PC-3 (cell line): ENCODE measurements around the gene RASL12. TPM values are rescaled to one million over a fixed set of nuclear protein-coding genes. Genes with fewer than 3 reads are reported as not detected.
"Not testable (repeated sequence)": the region's sequence is repeated elsewhere in the genome, so short reads cannot be mapped to it uniquely, and the experiment has no call there.

Experiments
- ATAC-seq: fragments of 200-7000 bp; cut with Tn5 transposase; 2 replicates; pipeline ENCODE4 v1.9.1; 2020; ENCODE audit warnings: mild to moderate bottlenecking, moderate library complexity
- BruUV-seq: library from RNA; stranded (reverse); fragments of 400-500 nt; replicated peaks from 2 replicates; lab custom pipeline; 2021; lab: Mats Ljungman, UMichigan
- CTCF ChIA-PET: fragments of 300-600 bp; sonication (Branson Sonifier 250); formaldehyde crosslinking; loops from one replicate; lab custom pipeline; 2022; ENCODE audit warnings: antibody characterized with exemption; lab: Charles Lee
- POLR2A ChIA-PET: fragments of 300-600 bp; sonication (Branson Sonifier 250); formaldehyde crosslinking; loops from one replicate; lab custom pipeline; 2022; ENCODE audit warnings: antibody characterized with exemption; ENCODE audit not compliant: unreplicated experiment; lab: Charles Lee
- DNase-seq: peaks from one replicate; pipeline ENCODE4 v3.0.0-alpha.2; 2015
- H2AFZ ChIP-seq: fragments of 300-600 bp; sonication (generic); 2 replicates; pipeline ENCODE4 v1.6.0; 2016; ENCODE audit warnings: antibody characterized with exemption, low read length
- H3F3A ChIP-seq: fragments of 300-600 bp; sonication (generic); one replicate; pipeline ENCODE4 v1.6.0; 2017; ENCODE audit warnings: antibody characterized with exemption, low read length, control low read depth, mild to moderate bottlenecking; ENCODE audit not compliant: unreplicated experiment
- H3K27ac ChIP-seq: fragments of 300-600 bp; sonication (generic); 2 replicates; pipeline ENCODE4 v1.5.1; 2016; ENCODE audit warnings: mild to moderate bottlenecking, low read length
- H3K27me3 ChIP-seq: fragments of 300-600 bp; sonication (generic); 2 replicates; pipeline ENCODE4 v1.6.1; 2016; ENCODE audit warnings: low read length, mixed read lengths
- H3K36me3 ChIP-seq: fragments of 300-600 bp; sonication (generic); 2 replicates; pipeline ENCODE4 v1.6.1; 2016; ENCODE audit warnings: low read depth, mixed run types, low read length, mixed read lengths
- H3K4me1 ChIP-seq: fragments of 300-600 bp; sonication (generic); 2 replicates; pipeline ENCODE4 v1.5.1; 2016; ENCODE audit warnings: low read length; ENCODE audit not compliant: insufficient read depth
- H3K4me2 ChIP-seq: fragments of 300-600 bp; sonication (generic); 2 replicates; pipeline ENCODE4 v1.6.0; 2016; ENCODE audit warnings: low read length
- H3K4me3 ChIP-seq: fragments of 300-600 bp; sonication (generic); 2 replicates; pipeline ENCODE4 v1.5.1; 2016; ENCODE audit warnings: mild to moderate bottlenecking, low read length, mixed read lengths
- H3K79me2 ChIP-seq: fragments of 300-600 bp; sonication (generic); 2 replicates; pipeline ENCODE4 v1.6.1; 2017; ENCODE audit warnings: low read length, mixed read lengths
- H3K9ac ChIP-seq: fragments of 300-600 bp; sonication (generic); 2 replicates; pipeline ENCODE4 v1.6.0; 2016; ENCODE audit warnings: mild to moderate bottlenecking, low read length
- H3K9me2 ChIP-seq: fragments of 300-600 bp; sonication (generic); replicated peaks from 2 replicates; pipeline ENCODE4 v1.6.1; 2016; ENCODE audit warnings: mixed run types, low read length, mixed read lengths
- H3K9me3 ChIP-seq: fragments of 300-600 bp; sonication (generic); 2 replicates; pipeline ENCODE4 v1.6.1; 2016; ENCODE audit warnings: low read length, mixed read lengths
- H4K20me1 ChIP-seq: fragments of 300-600 bp; sonication (generic); 2 replicates; pipeline ENCODE4 v1.6.1; 2016; ENCODE audit warnings: low read length, mixed read lengths
- EZH2 ChIP-seq: fragments of 300-600 bp; sonication (generic); IDR thresholded peaks from one replicate; pipeline ENCODE4 v1.6.1; 2017; ENCODE audit warnings: antibody characterized with exemption, mild to moderate bottlenecking, low read length; ENCODE audit not compliant: unreplicated experiment
- EZH2phosphoT487 ChIP-seq: fragments of 300-600 bp; sonication (generic); IDR thresholded peaks from 2 replicates; pipeline ENCODE4 v1.6.1; 2018; ENCODE audit warnings: mild to moderate bottlenecking, antibody characterized with exemption, low read length, borderline replicate concordance
- intact Hi-C: fragments of 100-400 bp; cut with micrococcal nuclease; formaldehyde crosslinking; loops from 2 replicates; pipeline ENCODE4 v1.9.0; 2023
- total RNA-seq: library from RNA; depleted of rRNA; stranded (reverse); fragments of >200 nt; gene quantifications from 2 replicates; pipeline ENCODE4 v1.2.3, GENCODE V29; 2014
- TF ChIP-seq, protein P1 (sequence below): fragments of 300-600 bp; sonication (generic); conservative IDR thresholded peaks from 2 replicates; pipeline ENCODE4 v1.5.1; 2017; ENCODE audit warnings: antibody characterized with exemption, low read depth, mild to moderate bottlenecking, low read length

The RASL12 gene
- total RNA-seq, 1 experiment from 2014 or later, result not detected

- no peaks in the 10 kb centered on the region for H3K9me3 ChIP-seq
- no peak for DNase-seq
- no peaks in the 10 kb centered on the region for H3K79me2 ChIP-seq
- H3K4me1 ChIP-seq, result no peaks in the 10 kb centered on the region
- no peak overlapping the region for H3K9ac ChIP-seq
- H3K4me3 ChIP-seq, result no peak overlapping the region
- 0 out of 2 replicates have a peak overlapping the region, but pooled peaks have one; percentile 8 for H3K27ac ChIP-seq
- BruUV-seq, result no TSS peak
- no peaks in the 10 kb centered on the region for H3K27me3 ChIP-seq
- H3K4me2 ChIP-seq, result no peak overlapping the region
- H2AFZ ChIP-seq, result no peak overlapping the region
- intact Hi-C loops, result no loop called here
- H3K36me3 ChIP-seq, result peaks cover 14% of the 10 kb centered on the region; the same call in 1 of the 2 replicates
- ChIA-PET POLR2A (no interaction called here), CTCF (no interaction called here)
- TF ChIP-seq EZH2, result no peak
- TF ChIP-seq, protein P1, sequence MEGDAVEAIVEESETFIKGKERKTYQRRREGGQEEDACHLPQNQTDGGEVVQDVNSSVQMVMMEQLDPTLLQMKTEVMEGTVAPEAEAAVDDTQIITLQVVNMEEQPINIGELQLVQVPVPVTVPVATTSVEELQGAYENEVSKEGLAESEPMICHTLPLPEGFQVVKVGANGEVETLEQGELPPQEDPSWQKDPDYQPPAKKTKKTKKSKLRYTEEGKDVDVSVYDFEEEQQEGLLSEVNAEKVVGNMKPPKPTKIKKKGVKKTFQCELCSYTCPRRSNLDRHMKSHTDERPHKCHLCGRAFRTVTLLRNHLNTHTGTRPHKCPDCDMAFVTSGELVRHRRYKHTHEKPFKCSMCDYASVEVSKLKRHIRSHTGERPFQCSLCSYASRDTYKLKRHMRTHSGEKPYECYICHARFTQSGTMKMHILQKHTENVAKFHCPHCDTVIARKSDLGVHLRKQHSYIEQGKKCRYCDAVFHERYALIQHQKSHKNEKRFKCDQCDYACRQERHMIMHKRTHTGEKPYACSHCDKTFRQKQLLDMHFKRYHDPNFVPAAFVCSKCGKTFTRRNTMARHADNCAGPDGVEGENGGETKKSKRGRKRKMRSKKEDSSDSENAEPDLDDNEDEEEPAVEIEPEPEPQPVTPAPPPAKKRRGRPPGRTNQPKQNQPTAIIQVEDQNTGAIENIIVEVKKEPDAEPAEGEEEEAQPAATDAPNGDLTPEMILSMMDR, result no peak
- no peak for TF ChIP-seq EZH2phosphoT487
- H4K20me1 ChIP-seq, result no peaks in the 10 kb centered on the region
- H3K9me2 ChIP-seq, result no peaks in the 10 kb centered on the region
- H3F3A ChIP-seq, result no peaks in the 10 kb centered on the region
- ATAC-seq, result peak; percentile 70
Observed at GRCh38 chr15:65021488-65021887, 46.3 kb downstream of the RASL12 start.

DNA sequence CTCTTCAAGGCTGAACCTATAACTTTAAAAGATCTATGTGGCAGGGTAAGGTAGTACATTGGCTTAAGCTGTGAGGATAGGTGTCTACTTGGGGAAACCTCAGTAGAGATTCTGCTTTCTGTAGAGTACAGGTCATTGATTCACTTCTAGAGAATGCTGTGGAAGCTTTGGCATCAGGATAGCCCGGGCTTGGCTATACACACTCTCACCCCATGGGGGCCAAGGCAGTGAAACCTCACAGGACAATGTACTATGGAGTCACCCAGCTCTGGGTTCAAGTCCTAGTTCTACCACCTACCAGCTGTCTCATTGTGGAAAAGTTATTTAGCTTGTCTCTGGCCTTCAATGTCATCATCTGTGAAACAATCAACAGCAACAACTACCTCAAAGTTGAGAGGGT is 47.4 kb downstream of the RASL12 start:
- Histone ChIP-seq H3K4me1 (no peaks in the 10 kb centered on the region), H3K27ac (no peak overlapping the region), H3K79me2 (no peaks in the 10 kb centered on the region), H4K20me1 (no peaks in the 10 kb centered on the region), H3K36me3 (peaks cover 19% of the 10 kb centered on the region; the same call in 1 of the 2 replicates), H3F3A (no peaks in the 10 kb centered on the region), H3K9me2 (no peaks in the 10 kb centered on the region), H3K27me3 (no peaks in the 10 kb centered on the region), H3K9ac (no peak overlapping the region), H3K9me3 (no peaks in the 10 kb centered on the region), H2AFZ (no peak overlapping the region), H3K4me3 (no peak overlapping the region), H3K4me2 (no peak overlapping the region)
- no peak for TF ChIP-seq EZH2
- TF ChIP-seq, protein P1, result no peak
- TF ChIP-seq EZH2phosphoT487, result no peak
- ATAC-seq (peak; percentile 33; the same call in 1 of the 2 replicates), DNase-seq (no peak)
- ChIA-PET CTCF (no interaction called here), POLR2A (no interaction called here)
- BruUV-seq, result no TSS peak
- intact Hi-C loops, result no loop called here

- POLR2A ChIA-PET, result not testable (repeated sequence)
Observed at GRCh38 chr15:65011198-65011597, 56.6 kb downstream of the RASL12 start.

More at GRCh38 chr15:65011198-65011597, 56.6 kb downstream of the RASL12 start:
- H3K27ac ChIP-seq, BruUV-seq, H3K79me2 ChIP-seq, H3K4me1 ChIP-seq, H4K20me1 ChIP-seq, ATAC-seq, H3K4me2 ChIP-seq, intact Hi-C loops, H3K4me3 ChIP-seq, H3K9me2 ChIP-seq, H3K9ac ChIP-seq, H3K9me3 ChIP-seq, DNase-seq, H3F3A ChIP-seq, H3K27me3 ChIP-seq, H2AFZ ChIP-seq: not testable (repeated sequence)
- H3K36me3 ChIP-seq, result peaks cover 25% of the 10 kb centered on the region
- CTCF ChIA-PET, result interaction anchor here (0.6 kb wide), 1 partner anchor 67 kb away, joined by 6 read pairs; no protein-coding TSS in a partner anchor
